Peyer's patch (tissue), 4 donors: ENCODE measurements around the gene PFKL.

Experiments used
- POLR2A ChIP-seq, 2 donors: fragments of 450-650 bp; IDR thresholded peaks; one replicate each; pipeline ENCODE4 v1.5.1; 2017; ENCODE audit warnings: antibody characterized with exemption in 2 of 2, mild to moderate bottlenecking in 2 of 2, moderate library complexity in 2 of 2
- TF ChIP-seq, protein P1 (sequence below), 6 experiments: fragments of 450-650 bp in 4 of 6; fragments of 200-600 bp in 2 of 6; sonication (generic) in 1 of 6; IDR thresholded peaks; one replicate each; pipeline ENCODE4 v1.5.1; 2017 to 2019; ENCODE audit warnings: antibody characterized with exemption in 6 of 6, mild to moderate bottlenecking in 3 of 6, moderate library complexity in 1 of 6

DNA sequence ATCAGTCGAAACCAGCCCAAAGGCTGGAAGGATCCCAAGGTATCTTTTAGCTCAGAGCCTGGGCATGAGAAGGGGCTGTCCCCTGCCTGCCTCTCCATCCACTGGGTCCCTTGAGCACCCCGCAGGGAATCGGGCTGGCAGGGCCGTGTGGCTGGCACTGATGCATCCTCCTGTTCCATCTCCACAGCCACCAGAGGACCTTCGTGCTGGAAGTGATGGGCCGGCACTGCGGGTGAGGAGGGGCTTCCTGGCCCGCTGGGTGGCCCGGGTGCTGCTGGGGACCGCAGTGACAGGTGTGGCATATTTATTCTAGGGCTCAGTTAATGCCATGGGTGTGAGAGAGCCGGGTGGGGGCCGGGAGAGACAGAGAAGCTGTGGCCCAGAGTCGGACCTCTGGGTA, 13.6 kb downstream of the PFKL start:
- TF ChIP-seq POLR2A (IDR thresholded peaks at IDR 0.05), result no peak
- TF ChIP-seq, protein P1, sequence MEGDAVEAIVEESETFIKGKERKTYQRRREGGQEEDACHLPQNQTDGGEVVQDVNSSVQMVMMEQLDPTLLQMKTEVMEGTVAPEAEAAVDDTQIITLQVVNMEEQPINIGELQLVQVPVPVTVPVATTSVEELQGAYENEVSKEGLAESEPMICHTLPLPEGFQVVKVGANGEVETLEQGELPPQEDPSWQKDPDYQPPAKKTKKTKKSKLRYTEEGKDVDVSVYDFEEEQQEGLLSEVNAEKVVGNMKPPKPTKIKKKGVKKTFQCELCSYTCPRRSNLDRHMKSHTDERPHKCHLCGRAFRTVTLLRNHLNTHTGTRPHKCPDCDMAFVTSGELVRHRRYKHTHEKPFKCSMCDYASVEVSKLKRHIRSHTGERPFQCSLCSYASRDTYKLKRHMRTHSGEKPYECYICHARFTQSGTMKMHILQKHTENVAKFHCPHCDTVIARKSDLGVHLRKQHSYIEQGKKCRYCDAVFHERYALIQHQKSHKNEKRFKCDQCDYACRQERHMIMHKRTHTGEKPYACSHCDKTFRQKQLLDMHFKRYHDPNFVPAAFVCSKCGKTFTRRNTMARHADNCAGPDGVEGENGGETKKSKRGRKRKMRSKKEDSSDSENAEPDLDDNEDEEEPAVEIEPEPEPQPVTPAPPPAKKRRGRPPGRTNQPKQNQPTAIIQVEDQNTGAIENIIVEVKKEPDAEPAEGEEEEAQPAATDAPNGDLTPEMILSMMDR (IDR thresholded peaks at IDR 0.05), result no peak
